Activated T-cell treated with anti-CD3 and anti-CD28 coated beads, Interleukin-2, amount 50 U/mL, for 1 hour (primary cell): ENCODE data around the gene CPT1C.

ENCODE experiments used
- DNase-seq: peaks from one replicate; pipeline ENCODE4 v3.0.0-alpha.2; 2020

Gene CPT1C

DNA sequence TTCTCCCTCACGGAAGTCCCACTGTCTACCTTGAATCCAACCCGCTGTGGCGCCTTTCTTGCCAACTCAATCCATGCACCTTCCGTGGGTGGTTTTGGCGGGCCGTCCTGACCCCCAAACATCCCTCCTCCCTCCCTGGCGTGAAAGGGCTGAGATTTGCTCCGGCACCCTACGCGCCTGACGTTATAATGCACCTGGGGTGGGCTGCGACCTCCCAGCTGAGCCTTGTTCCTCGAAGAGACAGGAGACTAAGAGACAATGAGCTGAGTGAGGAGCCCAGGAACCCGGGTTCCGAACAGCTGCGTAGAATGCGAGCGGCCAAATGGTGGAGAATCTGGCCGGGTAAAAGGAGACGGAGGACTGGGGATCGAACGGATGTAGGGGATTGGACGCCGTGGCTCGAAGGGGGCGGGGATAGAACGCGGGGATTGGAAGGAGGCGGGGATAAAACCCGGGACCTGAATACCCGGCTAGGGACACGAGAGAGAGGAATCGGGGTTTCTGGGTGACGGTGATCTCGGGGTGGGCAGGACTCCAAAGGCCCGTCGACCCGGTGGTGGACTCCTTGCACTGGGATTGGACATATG, at the start of gene CPT1C:
Gene CPT1C (plus strand): TSS at position 461 of the 587 bp plus-strand sequence. CDS start 1,137 bp downstream, outside the sequence.
- DNase-seq = peak; percentile 60

DNA sequence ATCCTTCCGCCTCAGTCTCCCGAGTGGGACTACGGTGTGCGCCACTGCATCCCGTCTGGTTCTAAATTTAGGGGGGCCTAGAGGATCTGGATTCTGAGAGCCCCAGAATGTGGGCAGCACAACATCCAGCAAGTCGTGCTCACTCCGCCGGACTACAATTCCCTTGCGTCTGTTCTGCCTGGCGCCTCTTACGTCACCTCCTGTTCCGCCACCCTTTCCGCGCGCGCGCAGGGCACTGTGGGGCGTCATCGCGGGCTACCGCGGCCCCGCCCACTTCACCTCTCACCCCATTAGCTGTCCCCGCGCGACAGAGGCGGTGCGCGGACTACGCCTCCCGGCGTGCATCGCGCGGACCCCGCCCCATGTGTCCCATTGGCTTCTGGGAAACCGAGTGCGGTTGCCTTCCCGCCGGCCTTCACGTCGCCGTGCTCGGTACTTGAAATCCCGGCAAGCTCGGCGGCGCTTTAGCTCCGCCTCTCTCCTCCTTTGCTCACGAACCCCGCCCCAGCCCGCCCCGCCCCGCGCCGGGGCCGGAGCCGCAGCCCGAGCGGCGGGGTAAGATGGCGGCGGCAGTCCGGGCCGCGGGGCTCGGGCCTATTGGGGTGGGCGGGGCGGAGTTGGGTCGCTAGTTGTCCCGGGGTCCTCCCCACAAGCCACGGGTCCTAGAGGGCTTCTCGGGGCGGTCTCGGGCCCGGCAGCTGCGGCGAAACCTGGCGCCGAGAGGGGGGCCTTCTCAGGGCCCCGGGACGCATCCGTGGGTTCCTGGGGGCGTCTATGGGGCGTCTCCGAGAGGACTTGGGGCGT, 49.0 kb upstream of the CPT1C start, which contains the start of gene SCAF1:
Gene SCAF1 (plus strand): TSS at position 522 of the 804 bp plus-strand sequence. CDS start 2,818 bp downstream, outside the sequence.
- peak; percentile 99 for DNase-seq

DNA sequence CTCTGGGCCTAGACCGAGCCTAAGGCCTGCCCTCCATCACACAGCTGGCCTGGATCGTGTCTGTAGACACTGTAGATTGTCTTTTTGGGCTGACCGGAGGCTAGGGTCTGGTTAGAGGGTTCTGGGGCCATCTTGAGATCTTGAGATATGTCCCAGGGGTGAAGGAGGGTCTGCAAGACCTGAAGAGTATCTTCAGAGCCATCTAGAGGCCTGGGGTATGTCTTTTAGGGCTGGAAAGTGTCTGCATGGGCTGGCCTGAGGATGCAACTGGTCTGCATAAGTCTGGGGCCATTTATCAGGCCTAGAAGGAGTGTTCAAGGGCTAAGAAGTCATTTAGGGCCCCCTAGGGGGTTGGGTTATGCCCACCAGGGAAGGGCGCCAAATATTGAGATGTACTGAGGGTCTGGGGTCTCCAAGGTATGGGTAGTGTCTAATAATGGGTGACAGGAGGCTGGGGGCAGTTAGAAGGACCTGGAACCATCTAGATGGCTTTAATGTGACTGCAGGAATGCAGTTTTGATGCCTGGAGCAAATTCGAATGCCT, 48.4 kb upstream of the CPT1C start:
- DNase-seq = no peak

DNA sequence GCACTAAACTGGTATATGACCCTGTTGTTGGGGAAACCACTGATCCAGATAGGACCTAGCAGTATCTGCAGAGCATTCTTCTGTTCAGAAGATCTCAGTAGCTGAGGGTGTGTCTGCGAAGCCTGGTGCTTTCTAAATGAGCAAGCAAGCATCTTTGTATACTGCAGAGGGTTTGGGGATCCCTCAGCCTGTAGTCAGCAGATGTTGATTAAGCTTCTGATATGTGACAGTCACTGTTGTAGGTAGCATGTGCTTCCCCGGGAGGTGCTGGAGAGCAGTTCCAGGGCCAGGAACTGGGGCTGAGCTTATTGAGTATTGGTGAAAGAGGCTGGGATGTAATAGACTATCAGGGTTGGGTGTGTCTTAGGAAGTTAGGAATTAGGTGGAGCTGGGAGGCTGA, 47.5 kb upstream of the CPT1C start:
- no peak for DNase-seq

DNA sequence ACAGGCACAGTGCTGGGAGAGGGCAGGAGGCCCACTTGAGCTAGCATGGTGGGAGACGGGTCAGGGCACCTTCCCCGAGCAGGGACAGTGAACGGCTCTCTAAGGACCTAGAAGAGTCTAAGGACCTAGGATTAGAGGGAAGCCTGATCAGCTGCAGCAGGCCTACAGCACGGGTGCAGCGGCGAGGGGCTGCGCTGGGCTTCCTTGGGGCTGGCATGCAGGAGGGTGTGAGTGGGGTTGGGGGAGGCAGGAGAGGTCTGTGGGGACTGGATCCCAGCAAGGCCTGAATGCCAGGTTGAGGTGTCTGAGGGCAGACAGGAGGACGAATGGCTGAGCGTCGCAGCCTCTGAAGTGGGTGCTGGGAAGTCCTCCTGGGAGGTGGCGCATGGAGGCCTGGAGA, 45.3 kb upstream of the CPT1C start:
- no peak for DNase-seq

DNA sequence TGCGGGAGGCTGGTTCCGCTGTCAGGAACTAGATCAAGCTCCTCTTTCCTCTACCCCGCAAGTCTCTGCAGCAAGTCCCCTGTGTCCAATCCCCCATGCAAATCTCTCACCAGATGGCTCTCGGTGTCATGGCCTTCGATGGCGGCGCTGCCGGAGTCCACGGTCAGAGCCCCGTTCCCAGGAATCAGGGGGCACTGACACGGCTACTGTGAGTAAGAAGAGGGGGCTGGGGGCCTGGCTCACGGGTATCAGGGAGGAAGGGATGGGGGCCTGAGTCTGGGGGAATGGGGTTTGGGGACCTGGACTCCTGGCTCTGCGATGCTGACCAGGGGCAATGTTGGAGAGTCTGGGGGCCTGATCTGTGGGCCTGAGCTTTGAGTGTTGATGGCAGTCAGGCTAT, 44.9 kb upstream of the CPT1C start:
- no peak for DNase-seq

DNA sequence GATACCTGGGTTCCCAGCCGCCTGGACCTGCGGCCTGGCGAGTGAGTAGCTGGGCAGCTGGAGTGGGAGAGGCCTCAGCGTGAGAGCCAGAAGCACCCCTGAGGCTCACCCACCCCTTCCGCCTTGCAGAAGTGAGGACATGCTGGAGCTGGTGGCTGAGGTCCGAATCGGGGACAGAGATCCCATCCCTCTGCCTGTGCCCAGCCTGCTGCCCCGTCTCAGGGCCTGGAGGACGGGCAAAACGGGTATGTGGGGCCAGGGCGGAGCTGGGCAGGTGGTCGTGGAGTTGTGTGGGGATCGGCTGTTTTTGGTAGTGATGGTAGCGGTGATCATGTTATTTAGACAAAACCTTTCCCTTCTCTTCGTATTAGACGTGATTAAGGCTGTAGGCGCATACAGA, 44.3 kb upstream of the CPT1C start:
- no peak for DNase-seq

DNA sequence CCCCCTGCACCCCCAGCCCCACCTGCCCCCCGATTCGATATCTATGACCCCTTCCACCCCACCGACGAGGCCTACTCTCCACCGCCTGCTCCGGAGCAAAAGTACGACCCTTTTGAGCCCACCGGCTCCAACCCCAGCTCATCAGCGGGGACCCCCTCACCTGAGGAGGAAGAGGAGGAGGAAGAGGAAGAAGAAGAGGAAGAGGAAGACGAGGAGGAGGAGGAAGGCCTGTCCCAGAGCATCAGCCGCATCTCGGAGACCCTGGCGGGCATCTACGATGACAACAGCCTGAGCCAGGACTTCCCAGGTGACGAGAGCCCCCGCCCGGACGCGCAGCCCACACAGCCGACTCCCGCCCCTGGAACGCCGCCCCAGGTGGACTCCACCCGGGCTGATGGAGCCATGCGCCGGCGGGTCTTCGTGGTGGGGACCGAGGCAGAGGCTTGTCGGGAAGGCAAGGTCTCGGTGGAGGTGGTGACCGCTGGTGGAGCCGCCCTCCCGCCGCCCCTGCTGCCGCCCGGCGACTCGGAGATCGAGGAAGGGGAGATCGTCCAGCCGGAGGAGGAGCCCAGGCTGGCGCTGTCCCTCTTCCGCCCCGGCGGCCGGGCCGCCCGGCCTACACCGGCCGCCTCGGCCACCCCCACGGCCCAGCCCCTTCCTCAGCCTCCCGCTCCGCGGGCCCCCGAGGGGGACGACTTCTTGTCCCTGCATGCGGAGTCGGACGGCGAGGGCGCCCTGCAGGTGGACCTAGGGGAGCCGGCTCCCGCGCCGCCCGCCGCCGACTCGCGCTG, 39.7 kb upstream of the CPT1C start:
- DNase-seq = no peak

DNA sequence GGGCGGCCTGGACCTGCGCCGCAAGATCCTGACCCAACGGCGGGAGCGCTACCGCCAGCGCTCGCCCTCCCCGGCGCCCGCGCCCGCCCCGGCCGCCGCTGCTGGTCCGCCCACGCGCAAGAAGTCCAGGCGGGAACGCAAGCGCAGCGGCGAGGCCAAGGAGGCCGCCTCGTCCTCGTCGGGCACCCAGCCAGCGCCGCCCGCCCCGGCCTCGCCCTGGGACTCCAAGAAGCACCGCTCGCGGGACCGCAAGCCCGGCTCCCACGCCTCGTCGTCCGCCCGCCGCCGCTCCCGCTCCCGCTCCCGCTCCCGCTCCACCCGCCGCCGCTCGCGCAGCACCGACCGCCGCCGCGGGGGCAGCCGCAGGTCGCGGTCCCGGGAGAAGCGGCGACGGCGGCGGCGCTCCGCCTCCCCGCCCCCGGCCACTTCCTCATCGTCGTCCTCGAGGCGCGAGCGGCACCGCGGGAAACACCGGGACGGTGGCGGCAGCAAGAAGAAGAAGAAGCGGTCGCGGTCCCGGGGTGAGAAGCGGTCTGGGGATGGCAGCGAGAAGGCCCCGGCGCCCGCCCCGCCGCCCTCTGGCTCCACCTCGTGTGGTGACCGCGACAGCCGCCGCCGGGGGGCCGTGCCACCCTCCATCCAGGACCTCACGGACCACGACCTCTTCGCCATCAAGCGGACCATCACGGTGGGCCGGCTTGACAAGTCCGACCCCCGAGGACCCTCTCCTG, 38.9 kb upstream of the CPT1C start:
- DNase-seq = no peak

DNA sequence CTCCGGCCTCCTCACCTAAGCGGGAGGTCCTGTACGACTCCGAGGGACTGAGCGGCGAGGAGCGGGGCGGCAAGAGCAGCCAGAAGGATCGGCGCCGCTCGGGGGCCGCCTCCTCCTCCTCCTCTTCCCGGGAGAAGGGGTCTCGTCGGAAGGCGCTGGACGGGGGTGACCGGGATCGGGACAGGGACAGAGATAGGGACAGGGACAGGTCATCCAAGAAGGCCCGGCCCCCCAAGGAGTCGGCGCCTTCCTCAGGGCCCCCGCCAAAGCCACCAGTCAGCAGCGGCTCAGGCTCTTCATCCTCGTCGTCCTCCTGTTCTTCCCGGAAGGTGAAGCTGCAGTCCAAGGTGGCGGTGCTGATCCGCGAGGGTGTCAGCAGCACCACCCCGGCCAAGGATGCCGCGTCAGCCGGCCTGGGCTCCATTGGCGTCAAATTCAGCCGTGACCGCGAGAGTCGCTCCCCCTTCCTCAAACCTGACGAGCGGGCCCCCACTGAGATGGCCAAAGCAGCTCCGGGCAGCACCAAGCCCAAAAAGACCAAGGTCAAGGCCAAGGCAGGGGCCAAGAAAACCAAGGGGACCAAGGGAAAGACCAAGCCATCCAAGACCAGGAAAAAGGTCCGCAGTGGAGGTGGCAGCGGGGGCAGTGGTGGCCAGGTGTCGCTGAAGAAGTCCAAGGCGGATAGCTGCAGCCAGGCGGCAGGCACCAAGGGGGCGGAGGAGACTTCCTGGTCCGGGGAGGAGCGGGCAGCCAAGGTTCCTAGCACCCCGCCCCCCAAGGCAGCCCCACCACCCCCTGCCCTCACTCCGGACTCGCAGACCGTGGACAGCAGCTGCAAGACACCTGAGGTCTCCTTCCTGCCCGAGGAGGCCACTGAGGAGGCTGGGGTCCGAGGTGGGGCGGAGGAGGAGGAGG, 38.1 kb upstream of the CPT1C start:
- no peak for DNase-seq

DNA sequence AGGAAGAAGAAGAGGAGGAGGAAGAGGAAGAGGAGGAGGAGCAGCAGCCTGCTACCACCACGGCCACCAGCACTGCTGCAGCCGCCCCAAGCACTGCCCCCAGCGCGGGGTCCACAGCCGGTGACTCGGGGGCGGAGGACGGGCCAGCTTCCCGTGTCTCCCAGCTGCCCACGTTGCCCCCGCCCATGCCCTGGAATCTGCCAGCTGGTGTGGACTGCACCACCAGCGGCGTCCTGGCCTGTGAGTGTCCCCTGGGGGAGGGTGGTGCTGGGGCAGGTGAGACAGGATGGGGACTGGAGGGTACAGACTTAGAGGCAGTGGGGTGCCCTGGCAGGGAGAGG, 37.5 kb upstream of the CPT1C start:
- DNase-seq = no peak

DNA sequence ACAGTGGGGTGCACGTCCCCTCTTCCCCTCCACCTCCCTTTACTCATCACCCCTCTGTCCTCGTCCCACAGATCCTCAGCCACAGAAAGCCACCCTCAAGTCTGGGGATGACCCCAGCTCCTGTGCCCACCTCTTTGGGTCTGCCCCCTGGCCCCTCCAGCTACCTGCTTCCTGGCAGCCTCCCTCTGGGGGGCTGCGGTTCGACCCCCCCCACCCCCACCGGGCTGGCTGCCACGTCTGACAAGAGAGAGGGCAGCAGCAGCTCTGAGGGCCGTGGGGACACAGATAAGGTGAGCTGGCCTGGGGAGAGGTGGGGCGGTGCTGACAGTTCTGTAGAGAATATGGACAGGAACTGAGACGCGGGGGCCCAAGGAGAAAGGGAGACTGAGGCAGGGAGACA, 36.3 kb upstream of the CPT1C start:
- DNase-seq = no peak

DNA sequence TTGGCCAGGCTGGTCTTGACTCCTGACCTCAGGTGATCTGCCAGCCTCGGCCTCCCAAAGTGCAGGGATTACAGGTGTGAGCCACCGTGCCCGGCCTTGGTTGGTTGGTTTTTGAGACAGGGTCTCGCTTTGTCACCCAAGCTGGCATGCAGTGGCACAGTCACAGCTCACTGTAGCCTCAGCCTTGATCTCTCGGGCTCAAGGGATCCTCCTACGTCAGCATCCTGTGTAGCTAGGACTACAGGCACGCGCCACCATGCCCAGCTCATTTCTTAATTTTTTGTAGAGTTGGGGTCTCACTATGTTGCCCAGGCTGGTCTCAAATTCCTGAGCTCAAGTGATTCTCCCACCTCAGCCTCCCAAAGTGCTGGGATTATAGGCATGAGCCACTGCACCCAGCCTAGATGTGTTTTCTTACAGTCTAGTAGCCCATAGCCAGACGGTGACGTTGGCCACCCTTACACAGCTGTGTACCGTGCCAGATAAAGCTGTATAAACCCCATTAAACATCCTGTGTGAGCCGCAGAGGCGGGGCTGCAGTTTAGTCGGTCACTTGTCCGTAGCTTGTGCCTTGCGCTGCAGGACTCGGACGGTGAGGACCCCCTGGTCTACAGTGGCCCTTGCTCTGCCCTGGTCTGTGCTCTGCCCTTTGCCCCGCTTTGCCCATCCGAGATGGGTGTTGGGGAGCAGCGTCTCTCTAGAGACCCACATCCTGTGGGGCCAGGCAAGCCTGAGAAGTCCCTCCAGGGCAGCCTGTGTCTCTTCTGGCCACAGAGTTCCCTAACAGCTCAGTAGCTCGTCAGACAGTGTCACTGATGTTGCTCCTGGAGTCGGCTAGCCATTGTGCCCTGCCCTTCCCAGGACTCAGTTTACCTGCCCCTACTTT, 35.1 kb upstream of the CPT1C start:
- no peak for DNase-seq

DNA sequence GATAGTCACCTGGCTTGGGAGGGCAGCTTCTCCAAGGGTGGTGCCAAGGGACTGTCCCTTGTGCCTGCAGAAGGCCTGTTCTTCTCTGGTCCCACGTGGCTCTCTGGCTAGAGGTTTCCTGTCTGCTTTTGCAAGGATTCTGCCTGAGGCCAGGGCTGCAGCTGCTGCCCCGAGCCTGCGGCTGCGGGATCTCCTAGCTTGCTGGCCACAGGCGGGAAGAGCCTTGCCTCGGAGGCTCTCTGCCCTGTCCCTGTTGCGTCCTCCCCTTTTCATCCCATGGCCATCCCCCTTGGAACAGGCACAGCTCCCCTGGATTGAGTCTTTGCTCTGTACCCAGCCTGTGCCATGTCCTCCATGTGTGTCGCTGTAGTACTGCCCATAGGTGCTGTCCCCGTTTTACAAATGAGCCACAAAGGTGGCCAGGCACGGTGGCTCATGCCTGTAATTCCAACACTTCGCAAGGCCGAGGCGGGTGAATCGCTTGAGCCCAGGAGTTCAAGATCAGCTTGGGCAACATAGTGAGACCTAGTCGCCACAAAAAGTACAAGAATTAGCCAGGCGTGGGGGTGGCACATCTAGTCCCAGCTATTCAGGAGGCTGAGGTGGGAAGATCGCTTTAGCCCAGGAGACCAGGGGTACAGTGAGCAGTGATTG, 34.3 kb upstream of the CPT1C start:
- DNase-seq = no peak

DNA sequence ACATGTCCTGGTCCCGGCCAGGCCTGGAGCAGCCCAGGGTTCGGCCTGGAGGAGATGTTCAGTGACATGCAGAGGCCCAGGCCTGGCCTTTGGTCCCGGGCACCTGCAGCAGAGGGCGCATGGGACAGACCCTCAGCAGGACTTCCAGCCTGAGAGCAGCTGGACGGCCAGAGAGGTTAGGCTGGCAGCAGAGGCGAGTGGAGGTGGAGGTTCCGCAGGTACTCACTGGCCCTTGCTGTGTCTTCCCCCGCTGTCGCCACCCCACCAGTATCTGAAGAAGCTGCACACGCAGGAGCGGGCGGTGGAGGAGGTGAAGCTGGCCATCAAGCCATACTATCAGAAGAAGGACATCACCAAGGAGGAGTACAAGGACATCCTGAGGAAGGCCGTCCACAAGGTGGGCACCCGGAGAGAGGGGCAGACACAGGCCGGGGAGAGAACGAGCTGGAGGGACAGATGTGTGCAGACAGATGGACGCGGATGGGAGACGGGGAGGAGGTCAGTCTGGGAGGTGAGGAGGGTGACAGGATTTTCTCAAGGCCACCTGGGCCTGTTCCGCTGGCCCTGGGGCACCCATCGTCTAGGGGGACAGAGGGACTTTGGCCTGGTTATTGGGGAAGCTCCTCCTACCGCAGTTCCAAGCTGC, 33.3 kb upstream of the CPT1C start:
- DNase-seq = no peak

DNA sequence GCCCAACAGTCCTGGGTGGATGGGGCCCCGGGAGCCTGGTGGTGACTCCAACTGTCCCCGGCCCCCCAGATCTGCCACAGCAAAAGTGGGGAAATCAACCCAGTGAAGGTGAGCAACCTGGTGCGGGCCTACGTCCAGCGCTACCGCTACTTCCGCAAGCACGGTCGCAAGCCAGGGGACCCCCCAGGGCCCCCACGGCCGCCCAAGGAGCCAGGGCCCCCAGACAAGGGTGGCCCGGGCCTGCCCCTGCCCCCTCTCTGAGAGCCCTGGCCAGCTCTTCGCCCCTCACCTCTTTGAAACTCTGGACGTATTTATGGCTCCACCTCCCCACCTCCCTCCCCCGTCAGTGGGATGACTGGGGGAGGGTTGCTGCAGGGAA, 32.8 kb upstream of the CPT1C start:
- no peak for DNase-seq

DNA sequence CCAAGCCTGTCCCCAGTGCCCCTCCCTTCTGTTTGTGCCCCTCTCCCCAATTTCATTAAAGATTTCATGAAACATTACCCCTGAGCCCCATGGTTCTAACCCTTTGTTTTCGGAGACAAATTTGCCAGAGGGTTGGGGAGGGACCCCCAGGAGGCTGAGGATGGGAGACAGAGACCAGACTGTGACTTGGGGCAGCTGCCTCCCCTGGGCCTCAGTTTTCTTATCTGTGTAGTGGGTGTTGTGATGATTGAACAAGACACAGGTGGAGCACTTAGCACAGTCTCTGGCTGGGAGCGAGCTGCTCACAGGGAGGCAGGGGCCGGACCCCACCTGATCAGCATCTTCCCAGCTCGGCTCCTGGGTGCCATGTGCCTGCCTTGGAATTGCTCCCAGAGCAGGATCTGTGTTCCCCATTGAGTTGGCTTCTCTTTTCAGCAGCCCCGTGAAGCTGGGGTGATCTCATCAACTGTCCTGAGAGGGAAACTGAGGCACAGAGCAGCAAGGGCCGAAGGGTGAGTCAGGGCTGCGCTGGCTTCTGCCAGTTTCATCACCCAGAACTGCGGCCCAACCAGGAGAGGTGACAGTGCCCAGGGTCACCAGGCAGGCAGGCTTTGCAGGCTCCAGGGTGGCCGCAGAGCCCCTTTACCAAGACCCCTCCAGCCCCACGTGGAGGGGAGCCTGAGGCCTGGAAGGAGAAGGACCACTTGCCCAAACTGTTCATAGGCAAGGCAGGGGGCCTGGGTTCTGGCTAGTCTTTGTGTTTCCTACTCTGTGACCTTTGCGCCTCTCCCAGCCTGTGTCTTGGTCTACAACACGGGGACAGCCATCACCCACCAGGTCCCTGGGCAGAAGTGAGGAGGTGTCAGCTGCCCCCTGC, 32.1 kb upstream of the CPT1C start:
- DNase-seq = no peak

DNA sequence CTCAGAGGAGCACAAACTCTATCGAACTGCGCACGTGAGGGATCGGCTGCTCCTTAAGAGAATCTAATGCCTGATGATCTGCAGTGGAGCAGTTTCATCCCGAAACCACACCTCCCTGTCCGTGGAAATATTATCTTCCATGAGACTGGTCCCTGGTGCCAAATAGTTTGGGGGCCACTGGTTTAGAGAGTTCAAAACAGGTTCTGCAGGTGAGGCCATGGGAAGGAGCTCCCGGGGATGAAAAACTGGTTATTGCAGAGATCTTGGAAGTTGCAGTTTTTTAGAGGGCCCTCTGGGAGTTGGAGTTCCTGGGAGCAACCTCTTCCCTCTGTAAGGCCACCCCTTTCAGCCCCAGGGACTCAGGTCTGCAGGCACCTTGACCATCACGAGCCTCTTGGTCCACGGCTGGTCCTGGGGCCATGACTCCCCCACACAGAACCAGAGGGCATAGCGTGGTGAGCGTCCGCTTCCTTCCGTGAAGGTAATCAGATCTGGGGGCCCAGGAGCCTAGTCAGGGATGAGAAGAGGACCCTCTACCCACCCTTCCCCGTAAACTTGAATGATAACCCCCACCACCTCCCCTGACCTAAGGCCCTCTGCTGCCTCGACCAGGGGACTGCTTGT, 30.5 kb upstream of the CPT1C start:
- no peak for DNase-seq
